H1 (cell line): ENCODE measurements around the gene PTGDS. TPM values are rescaled to one million over a fixed set of nuclear protein-coding genes. Genes with fewer than 3 reads are reported as not detected.

ENCODE experiments used
- EP300 ChIP-seq, 2 experiments: IDR thresholded peaks; 1 replicate in 1 of 2; 2 replicates in 1 of 2; pipeline ENCODE4 v1.6.1; 2011 to 2012; ENCODE audit warnings: low read depth in 2 of 2, low read length in 2 of 2, mild to moderate bottlenecking in 2 of 2, borderline replicate concordance in 1 of 2, inconsistent platforms in 1 of 2, moderate library complexity in 1 of 2
- RAD21 ChIP-seq, 2 experiments: IDR thresholded peaks in 1 of 2; conservative IDR thresholded peaks in 1 of 2; 2 replicates each; pipeline ENCODE4 v1.6.1; 2011; ENCODE audit warnings: low read depth in 2 of 2, low read length in 2 of 2, improper control_type of control experiment in 1 of 2, inconsistent platforms in 1 of 2, mild to moderate bottlenecking in 1 of 2, moderate library complexity in 1 of 2
- SP2 ChIP-seq: IDR thresholded peaks from 2 replicates; pipeline ENCODE4 v1.6.1; 2012; ENCODE audit warnings: mild to moderate bottlenecking, low read length, inconsistent platforms
- TEAD4 ChIP-seq: IDR thresholded peaks from 2 replicates; pipeline ENCODE4 v1.6.1; 2012; ENCODE audit warnings: low read depth, low read length, inconsistent platforms, mixed read lengths
- YY1 ChIP-seq: IDR thresholded peaks from 2 replicates; pipeline ENCODE4 v1.6.1; 2011; ENCODE audit warnings: low read depth, mild to moderate bottlenecking, low read length
- polyA plus RNA-seq, 7 experiments: library from polyadenylated mRNA; depleted of rRNA in 3 of 7; stranded (reverse) in 5 of 7; unstranded in 2 of 7; fragments of >200 nt in 5 of 7; fragments of 200-250 nt in 2 of 7; gene quantifications; 1 replicate in 5 of 7; 2 replicates in 1 of 7; 4 replicates in 1 of 7; pipeline versions ENCODE4 v1.2.1 to v1.2.3, GENCODE V29; 2011 to 2013; ENCODE audit warnings: missing spikeins in 2 of 7, mixed read lengths in 2 of 7
- total RNA-seq: library from RNA; stranded (reverse); fragmentation: NEBNext Ultra II Directional; extraction: Animal tissue kit (Norgen Biotek cat#: 25700); gene quantifications from 2 replicates; pipeline ENCODE4 v1.2.1, GENCODE V29; 2021

The PTGDS gene
- total and polyA plus RNA-seq, 2 of the 8 experiments (the other 6 are each of a cell fraction or from before 2014, with no cell fraction given) = 1.7 to 2.3 TPM

- no peak for TF ChIP-seq TEAD4
- TF ChIP-seq YY1 = no peak
- no peak for TF ChIP-seq EP300 (IDR thresholded peaks at IDR 0.05; ENCODE audit: borderline replicate concordance in 1 of 2, low read depth in 2 of 2, low read length in 2 of 2)
- no peak for TF ChIP-seq SP2
- TF ChIP-seq RAD21 (IDR thresholded peaks at IDR 0.05 in 1 of 2, conservative IDR thresholded peaks at IDR 0.05 in 1 of 2; ENCODE audit: low read depth in 2 of 2, low read length in 2 of 2) = no peak
Measured at GRCh38 chr9:136962163-136962562, 15.1 kb upstream of the PTGDS start (continued).
